A549 (cell line): ENCODE results near the gene MLKL.

Experiments used
- BHLHE40 ChIP-seq: IDR thresholded peaks from 2 replicates; pipeline ENCODE4 v1.6.1; 2012; ENCODE audit warnings: low read depth, low read length, inconsistent platforms
- EP300 ChIP-seq, 2 experiments: fragments of >200 bp; sonication (Bioruptor Twin); formaldehyde crosslinking; IDR thresholded peaks; 2 replicates in 1 of 2; 3 replicates in 1 of 2; pipeline ENCODE4 v1.6.1; 2016 to 2017
- FOSB ChIP-seq: fragments of 250-450 bp; sonication (Bioruptor Pico); IDR thresholded peaks from 2 replicates; pipeline ENCODE4 v1.5.0; 2020; ENCODE audit warnings: mild to moderate bottlenecking, moderate library complexity
- HDAC2 ChIP-seq: fragments of 200-600 bp; sonication (generic); IDR thresholded peaks from 2 replicates; pipeline ENCODE4 v1.6.1; 2016
- HOXA7 ChIP-seq: fragments of 250-450 bp; sonication (Bioruptor Pico); IDR thresholded peaks from 2 replicates; pipeline ENCODE4 v1.5.0; 2020; ENCODE audit warnings: mild to moderate bottlenecking, moderate library complexity
- MYC ChIP-seq: IDR thresholded peaks from 2 replicates; pipeline ENCODE4 v1.6.1; 2012; ENCODE audit warnings: mild to moderate bottlenecking, inconsistent platforms, low read length, improper control_type of control experiment, borderline replicate concordance
- POLR2A ChIP-seq: IDR thresholded peaks from 2 replicates; pipeline ENCODE4 v1.6.1; 2012; ENCODE audit warnings: mild to moderate bottlenecking, low read length
- RFX5 ChIP-seq: fragments of 450-650 bp; IDR thresholded peaks from 2 replicates; pipeline ENCODE4 v1.7.1; 2014; ENCODE audit warnings: antibody characterized with exemption, mild to moderate bottlenecking, moderate library complexity
- ZFP36 ChIP-seq: fragments of 450-650 bp; IDR thresholded peaks from 2 replicates; pipeline ENCODE4 v1.6.1; 2014; ENCODE audit warnings: borderline replicate concordance; ENCODE audit not compliant: partially characterized antibody
- TF ChIP-seq, protein P1 (sequence below): fragments of >200 bp; sonication (Bioruptor Twin); formaldehyde crosslinking; IDR thresholded peaks from 3 replicates; pipeline ENCODE4 v1.5.1; 2016
- TF ChIP-seq, protein P2 (sequence below): IDR thresholded peaks from 2 replicates; pipeline ENCODE4 v1.6.1; 2012
- TF ChIP-seq, protein P3 (sequence below): fragments of 200-600 bp; sonication (generic); IDR thresholded peaks from 2 replicates; pipeline ENCODE4 v1.6.1; 2016; ENCODE audit warnings: antibody characterized with exemption, mild to moderate bottlenecking, moderate library complexity

DNA sequence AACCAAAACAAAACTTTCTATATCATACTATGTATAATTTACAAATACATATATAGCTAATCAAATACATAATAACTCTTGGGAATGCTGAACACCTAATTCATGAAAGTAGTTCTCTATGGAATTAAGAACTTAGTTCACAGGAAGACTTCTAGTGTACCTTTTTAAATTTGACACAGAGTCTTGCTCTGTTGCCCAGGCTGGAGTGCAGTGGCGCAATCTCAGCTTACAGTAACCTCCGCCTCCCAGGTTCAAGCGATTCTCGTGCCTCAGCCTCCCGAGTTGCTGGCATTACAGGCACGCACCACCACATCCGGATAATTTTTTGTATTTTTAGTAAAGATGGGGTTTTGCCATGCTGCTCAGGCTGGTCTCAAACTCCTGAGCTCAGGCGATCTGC is 58.7 kb downstream of the MLKL start:
- TF ChIP-seq, protein P1, sequence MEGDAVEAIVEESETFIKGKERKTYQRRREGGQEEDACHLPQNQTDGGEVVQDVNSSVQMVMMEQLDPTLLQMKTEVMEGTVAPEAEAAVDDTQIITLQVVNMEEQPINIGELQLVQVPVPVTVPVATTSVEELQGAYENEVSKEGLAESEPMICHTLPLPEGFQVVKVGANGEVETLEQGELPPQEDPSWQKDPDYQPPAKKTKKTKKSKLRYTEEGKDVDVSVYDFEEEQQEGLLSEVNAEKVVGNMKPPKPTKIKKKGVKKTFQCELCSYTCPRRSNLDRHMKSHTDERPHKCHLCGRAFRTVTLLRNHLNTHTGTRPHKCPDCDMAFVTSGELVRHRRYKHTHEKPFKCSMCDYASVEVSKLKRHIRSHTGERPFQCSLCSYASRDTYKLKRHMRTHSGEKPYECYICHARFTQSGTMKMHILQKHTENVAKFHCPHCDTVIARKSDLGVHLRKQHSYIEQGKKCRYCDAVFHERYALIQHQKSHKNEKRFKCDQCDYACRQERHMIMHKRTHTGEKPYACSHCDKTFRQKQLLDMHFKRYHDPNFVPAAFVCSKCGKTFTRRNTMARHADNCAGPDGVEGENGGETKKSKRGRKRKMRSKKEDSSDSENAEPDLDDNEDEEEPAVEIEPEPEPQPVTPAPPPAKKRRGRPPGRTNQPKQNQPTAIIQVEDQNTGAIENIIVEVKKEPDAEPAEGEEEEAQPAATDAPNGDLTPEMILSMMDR, result no peak
- no peak for TF ChIP-seq BHLHE40
- no peak for TF ChIP-seq ZFP36
- no peak for TF ChIP-seq HOXA7 (CRISPR knock-in tag)
- TF ChIP-seq, protein P2, sequence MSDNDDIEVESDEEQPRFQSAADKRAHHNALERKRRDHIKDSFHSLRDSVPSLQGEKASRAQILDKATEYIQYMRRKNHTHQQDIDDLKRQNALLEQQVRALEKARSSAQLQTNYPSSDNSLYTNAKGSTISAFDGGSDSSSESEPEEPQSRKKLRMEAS, result no peak
- TF ChIP-seq HDAC2, result no peak
- TF ChIP-seq EP300 (IDR thresholded peaks at IDR 0.05), result no peak
- TF ChIP-seq MYC, result no peak
- no peak for TF ChIP-seq RFX5
- TF ChIP-seq POLR2A, result no peak
- TF ChIP-seq FOSB (CRISPR knock-in tag), result no peak
- TF ChIP-seq, protein P3, sequence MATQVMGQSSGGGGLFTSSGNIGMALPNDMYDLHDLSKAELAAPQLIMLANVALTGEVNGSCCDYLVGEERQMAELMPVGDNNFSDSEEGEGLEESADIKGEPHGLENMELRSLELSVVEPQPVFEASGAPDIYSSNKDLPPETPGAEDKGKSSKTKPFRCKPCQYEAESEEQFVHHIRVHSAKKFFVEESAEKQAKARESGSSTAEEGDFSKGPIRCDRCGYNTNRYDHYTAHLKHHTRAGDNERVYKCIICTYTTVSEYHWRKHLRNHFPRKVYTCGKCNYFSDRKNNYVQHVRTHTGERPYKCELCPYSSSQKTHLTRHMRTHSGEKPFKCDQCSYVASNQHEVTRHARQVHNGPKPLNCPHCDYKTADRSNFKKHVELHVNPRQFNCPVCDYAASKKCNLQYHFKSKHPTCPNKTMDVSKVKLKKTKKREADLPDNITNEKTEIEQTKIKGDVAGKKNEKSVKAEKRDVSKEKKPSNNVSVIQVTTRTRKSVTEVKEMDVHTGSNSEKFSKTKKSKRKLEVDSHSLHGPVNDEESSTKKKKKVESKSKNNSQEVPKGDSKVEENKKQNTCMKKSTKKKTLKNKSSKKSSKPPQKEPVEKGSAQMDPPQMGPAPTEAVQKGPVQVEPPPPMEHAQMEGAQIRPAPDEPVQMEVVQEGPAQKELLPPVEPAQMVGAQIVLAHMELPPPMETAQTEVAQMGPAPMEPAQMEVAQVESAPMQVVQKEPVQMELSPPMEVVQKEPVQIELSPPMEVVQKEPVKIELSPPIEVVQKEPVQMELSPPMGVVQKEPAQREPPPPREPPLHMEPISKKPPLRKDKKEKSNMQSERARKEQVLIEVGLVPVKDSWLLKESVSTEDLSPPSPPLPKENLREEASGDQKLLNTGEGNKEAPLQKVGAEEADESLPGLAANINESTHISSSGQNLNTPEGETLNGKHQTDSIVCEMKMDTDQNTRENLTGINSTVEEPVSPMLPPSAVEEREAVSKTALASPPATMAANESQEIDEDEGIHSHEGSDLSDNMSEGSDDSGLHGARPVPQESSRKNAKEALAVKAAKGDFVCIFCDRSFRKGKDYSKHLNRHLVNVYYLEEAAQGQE, result no peak
